NK-92 treated with Interleukin-12 subunit alpha and Interleukin-12 subunit beta, amount 100 ng/mL, for 24 hours (cell line): ENCODE results near the gene VCPKMT.
A peak's percentile ranks its signal among the peaks of the same experiment; 100 is the strongest.
"Not testable (repeated sequence)": the region's sequence is repeated elsewhere in the genome, so short reads cannot be mapped to it uniquely, and the experiment has no call there.

Experiments used
- DNase-seq: peaks from one replicate; lab custom pipeline; 2025; lab: John Stamatoyannopoulos, UW

The VCPKMT gene

GRCh38 chr14:50092006-50092555, 24.3 kb downstream of the VCPKMT start:
- no peak for DNase-seq

DNA sequence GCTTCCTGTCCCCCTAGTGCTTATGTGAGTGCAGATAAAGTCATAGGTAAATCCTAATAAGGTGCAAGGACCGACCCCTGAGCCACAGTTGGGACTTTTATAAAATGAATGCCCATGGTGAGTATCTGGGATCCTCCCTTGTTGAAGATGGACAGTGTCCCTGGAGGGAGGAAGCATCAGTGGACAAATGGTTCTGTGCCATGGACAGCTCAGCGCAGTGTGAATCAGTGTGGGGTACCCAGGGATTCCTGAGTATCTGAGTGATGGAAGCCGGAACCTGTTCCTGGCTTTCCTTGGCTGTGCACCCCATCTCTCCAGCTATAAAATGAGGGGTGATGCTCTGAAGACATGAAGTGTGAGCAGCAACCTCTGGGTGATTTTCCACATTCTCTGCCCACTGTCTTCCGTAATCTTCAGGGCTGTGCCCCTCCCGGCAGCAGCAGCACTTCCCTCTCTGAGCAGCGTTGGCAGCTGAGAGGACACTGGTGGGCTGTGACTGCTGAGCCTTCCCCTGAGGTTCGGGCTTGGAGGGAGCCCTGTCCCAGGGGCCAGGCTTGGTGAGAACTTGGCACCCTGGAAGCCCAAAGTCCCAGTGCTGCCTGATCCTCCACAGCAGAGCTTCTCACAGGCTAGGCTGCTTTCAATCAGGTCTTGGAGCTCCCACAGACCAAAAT, 25.0 kb downstream of the VCPKMT start:
- no peak for DNase-seq

DNA sequence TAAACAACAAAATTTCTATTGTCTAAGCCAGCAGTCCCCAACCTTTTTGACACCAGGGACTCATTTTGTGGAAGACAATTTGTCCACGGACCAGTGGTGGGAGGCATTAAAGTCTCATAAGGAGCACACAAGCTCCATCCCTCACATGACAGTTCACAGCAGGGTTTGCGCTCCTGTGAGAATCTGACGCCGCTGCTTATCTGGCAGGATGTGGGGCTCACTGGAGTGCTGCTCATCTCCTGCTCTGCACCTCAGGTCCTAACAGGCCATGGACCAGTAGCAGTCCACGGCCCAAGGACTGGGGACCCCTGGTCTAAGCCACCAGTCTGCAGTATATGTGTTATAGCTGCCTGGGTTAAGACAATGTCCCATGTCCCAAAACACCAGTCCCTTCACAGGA, 27.2 kb downstream of the VCPKMT start:
- DNase-seq: no peak

DNA sequence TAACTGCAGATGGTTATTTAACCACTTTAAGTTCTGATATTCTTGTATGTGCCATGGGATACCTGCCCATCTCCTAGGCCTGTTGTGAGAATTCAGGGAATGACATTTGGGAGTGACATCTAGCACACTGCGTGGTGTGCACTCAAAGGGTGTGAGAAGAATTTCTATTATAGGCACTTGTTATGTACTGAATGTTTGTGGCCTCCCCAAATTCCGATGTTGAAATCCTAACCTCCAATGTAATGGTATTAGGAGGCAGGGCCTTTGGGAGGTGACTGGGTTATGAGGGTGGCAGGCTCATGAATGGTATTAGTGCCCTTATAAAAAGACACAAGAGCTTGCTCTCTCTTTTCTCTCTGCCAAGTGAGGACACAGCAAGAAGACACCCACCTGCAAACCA, 27.6 kb downstream of the VCPKMT start:
- no peak for DNase-seq

DNA sequence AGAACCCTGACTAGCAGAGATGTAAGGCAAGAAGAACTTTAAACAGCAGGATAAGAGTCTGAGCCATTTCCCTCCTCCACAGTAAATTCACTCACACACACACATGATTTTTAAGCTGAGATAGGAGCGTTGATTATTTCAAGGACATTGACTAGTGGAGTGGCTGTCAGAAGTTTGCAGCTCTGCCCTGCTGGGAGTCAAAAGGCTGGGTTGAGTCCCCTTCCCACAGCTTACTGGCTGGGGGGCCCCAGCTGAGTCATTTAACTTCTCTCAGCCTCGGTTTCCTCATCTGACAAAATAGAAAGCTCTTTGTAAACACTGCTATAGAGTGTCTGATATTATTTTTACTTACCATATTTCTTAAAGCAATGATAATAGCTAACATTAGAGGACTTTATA, 28.3 kb downstream of the VCPKMT start:
- no peak for DNase-seq

DNA sequence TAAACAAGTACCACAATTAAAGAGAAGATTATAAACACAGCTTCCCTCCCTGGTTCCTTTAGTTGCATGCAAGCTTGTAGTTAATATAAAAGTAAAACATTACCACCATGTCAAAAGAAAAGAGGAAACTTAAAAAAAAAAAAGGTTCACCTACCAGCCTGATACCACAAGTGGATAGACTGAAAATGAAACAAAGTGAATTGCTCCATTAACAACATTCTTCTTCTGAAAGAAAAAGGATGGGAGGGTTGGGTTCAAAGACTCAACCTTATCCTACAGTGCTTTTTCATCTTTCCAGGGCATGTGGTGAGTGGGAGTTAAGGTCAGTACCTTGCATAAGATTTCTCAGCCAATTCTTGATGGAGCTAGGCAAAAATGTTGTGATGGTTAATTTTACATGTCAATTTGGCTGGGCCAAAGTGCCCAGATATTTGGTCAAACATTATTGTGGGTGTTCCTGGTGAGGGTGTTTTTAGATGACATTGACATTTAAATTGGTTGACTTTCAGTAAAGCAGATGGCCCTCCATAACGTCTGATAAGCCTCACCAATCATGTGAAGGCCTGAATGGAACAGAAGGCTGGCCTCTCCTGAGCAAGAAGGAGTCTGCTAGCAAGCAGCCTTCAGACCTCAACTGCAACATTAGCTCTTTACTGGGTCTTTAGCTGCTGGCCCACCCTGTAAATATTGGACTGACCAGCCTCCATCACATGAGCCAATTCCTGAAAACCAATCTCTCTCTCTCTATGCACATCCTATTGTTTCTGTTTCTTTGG, 28.8 kb downstream of the VCPKMT start:
- DNase-seq: no peak

DNA sequence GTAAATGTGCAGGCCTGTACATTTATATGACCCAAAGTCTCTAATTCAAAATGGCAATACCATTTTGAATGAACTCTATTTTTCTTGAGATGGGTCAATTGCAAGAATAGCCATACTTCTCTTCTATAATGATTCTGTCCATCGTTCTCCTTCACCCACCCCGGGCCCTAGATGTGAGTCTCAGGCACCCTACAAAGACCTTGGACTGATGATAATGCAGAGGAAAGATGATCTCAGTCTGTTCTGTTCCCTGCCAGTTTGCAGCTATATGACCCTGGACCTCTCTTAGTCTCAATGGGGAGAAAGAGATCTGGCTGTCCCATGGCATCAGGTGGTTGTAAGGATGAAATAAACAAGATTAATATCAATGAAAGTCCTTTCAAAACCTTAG, 30.1 kb downstream of the VCPKMT start:
- DNase-seq: no peak

GRCh38 chr14:50085570-50086320, 30.6 kb downstream of the VCPKMT start:
- DNase-seq: peak; percentile 39

- no peak for DNase-seq
These were observed 31.7 kb downstream of the VCPKMT start for GRCh38 chr14:50084666-50085065.

GRCh38 chr14:50083467-50084337, 32.7 kb downstream of the VCPKMT start:
- peak; percentile 29 for DNase-seq

- DNase-seq: peak; percentile 80
These were observed 33.4 kb downstream of the VCPKMT start for GRCh38 chr14:50082784-50083466.

GRCh38 chr14:50082308-50082742, 34.0 kb downstream of the VCPKMT start:
- DNase-seq: no peak

- DNase-seq: not testable (repeated sequence)
These were observed 37.3 kb downstream of the VCPKMT start for GRCh38 chr14:50079103-50079502.

DNA sequence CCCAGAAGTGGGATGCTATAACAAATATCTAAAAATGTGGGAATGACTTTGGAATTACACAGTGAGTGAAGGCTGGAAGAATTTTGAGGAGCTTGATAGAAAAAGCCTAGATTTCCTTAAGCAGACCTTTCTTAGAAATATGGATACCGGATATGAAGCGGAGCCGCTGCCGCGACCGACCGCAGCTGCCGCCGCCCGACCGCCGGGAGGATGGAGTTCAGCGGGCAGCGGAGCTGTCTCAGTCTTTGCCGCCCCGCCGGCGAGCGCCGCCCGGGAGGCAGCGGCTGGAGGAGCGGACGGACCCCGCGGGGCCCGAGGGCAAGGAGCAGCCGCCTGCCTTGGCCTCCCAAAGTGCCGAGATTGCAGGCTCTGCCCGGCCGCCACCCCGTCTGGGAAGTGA, 42.7 kb downstream of the VCPKMT start:
- not testable (repeated sequence) for DNase-seq

- DNase-seq: no peak
These were observed 44.0 kb downstream of the VCPKMT start for GRCh38 chr14:50072395-50072794.

GRCh38 chr14:50070840-50071548, 45.4 kb downstream of the VCPKMT start:
- no peak for DNase-seq

DNA sequence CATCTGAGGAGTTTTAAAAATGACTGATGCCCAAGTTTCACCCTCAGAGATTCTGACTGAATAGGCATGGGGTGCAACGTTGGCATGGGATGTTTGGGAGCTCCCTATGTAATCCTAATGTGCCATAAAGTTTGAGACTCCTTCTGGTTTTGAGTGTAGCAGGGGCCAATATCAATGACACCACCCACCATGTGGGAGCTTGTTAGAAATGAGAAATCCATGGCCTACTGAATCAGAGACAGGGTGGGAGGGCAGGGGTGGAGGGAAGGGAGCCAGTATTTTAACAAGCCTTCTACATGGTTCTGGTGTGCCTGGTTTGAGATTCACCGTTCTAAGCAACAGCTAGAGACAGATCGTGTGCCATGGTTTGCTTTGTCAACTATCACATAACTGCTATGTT, 46.1 kb downstream of the VCPKMT start:
- no peak for DNase-seq

GRCh38 chr14:50069325-50069724, 47.0 kb downstream of the VCPKMT start:
- DNase-seq: no peak

- no peak for DNase-seq
These were observed 47.9 kb downstream of the VCPKMT start for GRCh38 chr14:50068496-50068895.
